Measurements from ENCODE around the gene ZMYM5. TPM values are rescaled to one million over a fixed set of nuclear protein-coding genes. Genes with fewer than 3 reads are reported as not detected.

ZMYM5 gene
- total RNA-seq (2022; extraction: Qiagen RNA extraction; ENCODE audit: low read depth): 5.9 to 7.0 TPM (median 6.5 TPM) in 5 replicates

GRCh38 chr13:19863323-19864023 lies at the start of gene ZMYM5:
Gene ZMYM5 (minus strand): TSS chr13:19863649. CDS start chr13:19852180, 11,469 bp downstream.

GRCh38 chr13:19782727-19783682 lies 80.4 kb downstream of the ZMYM5 start, which contains the start of gene PSPC1:
Gene PSPC1 (minus strand): TSS chr13:19782945. CDS start chr13:19782757, 188 bp downstream.

Other genes with a start within 250 kb of the ZMYM5 start
- gene MPHOSPH8, start 230.0 kb downstream of the ZMYM5 start, total RNA-seq (2022; extraction: Qiagen RNA extraction; ENCODE audit: low read depth): 13.1 to 15.6 TPM (median 14.5 TPM) in 5 replicates
- 40.0 to 54.1 TPM (median 44.5 TPM) in 5 replicates for gene PSPC1, start 80.7 kb downstream of the ZMYM5 start, total RNA-seq (2022; extraction: Qiagen RNA extraction; ENCODE audit: low read depth)
- gene ZMYM2, start 95.1 kb upstream of the ZMYM5 start, total RNA-seq (2022; extraction: Qiagen RNA extraction; ENCODE audit: low read depth): 17.7 to 25.7 TPM (median 23.0 TPM) in 5 replicates

Data from A549 treated with DMSO at 1 μM for 4 hours (cell line).